Spleen (tissue), 11 donors: ENCODE results near the gene SPATA31D3. TPM values are rescaled to one million over a fixed set of nuclear protein-coding genes. Genes with fewer than 3 reads are reported as not detected.

Experiments
- DNase-seq: peaks from one replicate; pipeline ENCODE4 v3.0.0-alpha.2; 2020
- H3K27ac ChIP-seq, 8 donors: fragments of 200-600 bp; sonication (generic) in 7 of 8; 1 replicate in 4 of 8; 2 replicates in 4 of 8; pipeline versions ENCODE4 v1.5.0 to v1.8.0; 2016 to 2021; ENCODE audit warnings: inconsistent platforms in 4 of 8, mild to moderate bottlenecking in 4 of 8, moderate library complexity in 1 of 8
- H3K27me3 ChIP-seq, 7 donors: fragments of 200-600 bp; sonication (generic) in 6 of 7; replicated peaks in 1 of 7; 1 replicate in 4 of 7; 2 replicates in 3 of 7; pipeline versions ENCODE4 v1.5.0 to v1.8.0; 2016 to 2021; ENCODE audit warnings: inconsistent platforms in 3 of 7, mild to moderate bottlenecking in 1 of 7
- H3K36me3 ChIP-seq, 6 donors: fragments of 200-600 bp; sonication (generic) in 5 of 6; 1 replicate in 4 of 6; 2 replicates in 2 of 6; pipeline versions ENCODE4 v1.5.0 to v1.8.0; 2016 to 2021; ENCODE audit warnings: inconsistent platforms in 2 of 6
- H3K4me1 ChIP-seq, 6 donors: fragments of 200-600 bp; sonication (generic) in 5 of 6; 1 replicate in 3 of 6; 2 replicates in 3 of 6; pipeline versions ENCODE4 v1.5.0 to v1.8.0; 2016 to 2021; ENCODE audit warnings: inconsistent platforms in 3 of 6
- H3K4me3 ChIP-seq, 8 donors: fragments of 200-600 bp; sonication (generic) in 7 of 8; 1 replicate in 4 of 8; 2 replicates in 4 of 8; pipeline versions ENCODE4 v1.5.0 to v1.8.0; 2016 to 2021; ENCODE audit warnings: inconsistent platforms in 4 of 8, mild to moderate bottlenecking in 4 of 8, moderate library complexity in 2 of 8
- H3K9me3 ChIP-seq, 8 donors: fragments of 200-600 bp; sonication (generic) in 7 of 8; 1 replicate in 4 of 8; 2 replicates in 4 of 8; pipeline versions ENCODE4 v1.5.0 to v1.8.0; 2016 to 2021; ENCODE audit warnings: inconsistent platforms in 4 of 8
- CTCF ChIP-seq, 11 experiments: fragments of 200-600 bp in 7 of 11; fragments of 450-650 bp in 4 of 11; sonication (generic) in 4 of 11; IDR thresholded peaks in 8 of 11; conservative IDR thresholded peaks in 3 of 11; 1 replicate in 7 of 11; 2 replicates in 4 of 11; pipeline versions ENCODE4 v1.4.0 to v1.8.0; 2016 to 2021; ENCODE audit warnings: antibody characterized with exemption in 11 of 11, inconsistent platforms in 4 of 11, mild to moderate bottlenecking in 1 of 11
- POLR2A ChIP-seq, 3 donors: fragments of 450-650 bp; IDR thresholded peaks; one replicate each; pipeline ENCODE4 v1.5.1; 2017; ENCODE audit warnings: antibody characterized with exemption in 3 of 3, mild to moderate bottlenecking in 1 of 3
- POLR2AphosphoS5 ChIP-seq, 3 donors: sonication (generic); formaldehyde crosslinking; IDR thresholded peaks; one replicate each; pipeline ENCODE4 v1.5.1; 2017; ENCODE audit warnings: antibody characterized with exemption in 3 of 3
- WGBS, 5 donors: extraction: QIAGEN DNeasy Blood & Tissue Kit in 3 of 5; methylation state at CpG; one replicate each; pipeline versions ENCODE4 v1.1.5 to v1.1.7; 2013 to 2018; 5-methylcytosine and 5-hydroxymethylcytosine counted together
- intact Hi-C: fragments of 100-400 bp; cut with DNase I; formaldehyde crosslinking; loops from one replicate; pipeline ENCODE4 v1.15.0; 2023; ENCODE audit warnings: low total_unique reads
- polyA plus RNA-seq, 3 donors: library from polyadenylated mRNA; stranded (reverse); fragments of 200-250 nt; gene quantifications; one replicate each; pipeline ENCODE4 v1.2.1, GENCODE V29; 2013
- total RNA-seq, 7 donors: library from RNA; depleted of rRNA in 3 of 7; stranded (reverse); fragments of >200 nt in 3 of 7; fragmentation: NEBNext Ultra II Directional in 4 of 7; extraction: Animal tissue kit (Norgen Biotek cat#: 25700) in 4 of 7; gene quantifications; one replicate each; pipeline versions ENCODE4 v1.1.0 to v1.2.1, GENCODE V29; 2016 to 2021
- donor health status: healthy with polysubstance abuse.
- donor health status: DM: no; HTN: no; CAD: no; lungs with moderate emphysema.
- donor health status: DM: no; HTN: no; CAD: no.
- donor health status: Bipolar disorder and iron deficiency.
- donor health status: healthy.
- donor health status: DM: no; HTN: no; CAD: no.
- donor health status: DM: yes; HTN: yes; CAD: no.

Gene SPATA31D3
- total and polyA plus RNA-seq, 10 donors = 0.03 TPM; not detected in 9

- peaks cover 4 to 41% (median 37%) of the 10 kb centered on the region in 8 donors for H3K9me3 ChIP-seq
- intact Hi-C loops = no loop called here
- TF ChIP-seq POLR2A (IDR thresholded peaks at IDR 0.05) (no peak), CTCF (IDR thresholded peaks at IDR 0.05 in 8 of 11, conservative IDR thresholded peaks at IDR 0.05 in 3 of 11) (no peak), POLR2AphosphoS5 (IDR thresholded peaks at IDR 0.05) (no peak)
- H3K4me3 ChIP-seq = no peak overlapping the region
- no peaks in the 10 kb centered on the region for H3K36me3 ChIP-seq
- H3K27ac ChIP-seq = no peak overlapping the region
- H3K4me1 ChIP-seq = no peaks in the 10 kb centered on the region
- H3K27me3 ChIP-seq = no peaks in the 10 kb centered on the region
- DNase-seq = no peak
Measured at GRCh38 chr9:81955625-81956024, 12.3 kb downstream of the SPATA31D3 start.

GRCh38 chr9:81964218-81965171 lies 21.2 kb downstream of the SPATA31D3 start:
- WGBS, 5 donors = 68 to 88% (median 78%) methylated on average over 6 of the region's 6 CpGs
- H3K27me3 ChIP-seq = no peaks in the 10 kb centered on the region
- no peaks in the 10 kb centered on the region for H3K36me3 ChIP-seq
- H3K4me3 ChIP-seq = no peak overlapping the region
- peaks cover 0 to 22% (median 0%) of the 10 kb centered on the region in 8 donors for H3K9me3 ChIP-seq
- intact Hi-C loops = no loop called here
- no peak overlapping the region for H3K27ac ChIP-seq
- no peak for DNase-seq
- H3K4me1 ChIP-seq = no peaks in the 10 kb centered on the region
- no peak for TF ChIP-seq POLR2A (IDR thresholded peaks at IDR 0.05)
- no peak for TF ChIP-seq POLR2AphosphoS5 (IDR thresholded peaks at IDR 0.05)
- TF ChIP-seq CTCF (IDR thresholded peaks at IDR 0.05 in 8 of 11, conservative IDR thresholded peaks at IDR 0.05 in 3 of 11) = no peak

GRCh38 chr9:81968026-81968425 lies 24.7 kb downstream of the SPATA31D3 start:
- DNase-seq = no peak
- no peak overlapping the region for H3K27ac ChIP-seq
- H3K4me1 ChIP-seq = no peaks in the 10 kb centered on the region
- no peak for TF ChIP-seq POLR2AphosphoS5 (IDR thresholded peaks at IDR 0.05)
- TF ChIP-seq CTCF (IDR thresholded peaks at IDR 0.05 in 8 of 11, conservative IDR thresholded peaks at IDR 0.05 in 3 of 11) = no peak
- no peak for TF ChIP-seq POLR2A (IDR thresholded peaks at IDR 0.05)
- peaks cover 0 to 22% (median 0%) of the 10 kb centered on the region in 8 donors for H3K9me3 ChIP-seq
- 85 to 98% (median 90%) methylated on average over 3 of the region's 3 CpGs for WGBS, 5 donors
- no peaks in the 10 kb centered on the region for H3K27me3 ChIP-seq
- H3K36me3 ChIP-seq = no peaks in the 10 kb centered on the region
- no peak overlapping the region for H3K4me3 ChIP-seq
- intact Hi-C loops = no loop called here

GRCh38 chr9:81969971-81970370 lies 26.7 kb downstream of the SPATA31D3 start:
- Histone ChIP-seq H3K27me3 (no peaks in the 10 kb centered on the region), H3K9me3 (peaks cover 0 to 38% (median 8%) of the 10 kb centered on the region in 8 donors), H3K4me1 (no peaks in the 10 kb centered on the region), H3K36me3 (no peaks in the 10 kb centered on the region), H3K27ac (no peak overlapping the region), H3K4me3 (no peak overlapping the region)
- no peak for DNase-seq
- intact Hi-C loops = no loop called here
- TF ChIP-seq CTCF (IDR thresholded peaks at IDR 0.05 in 8 of 11, conservative IDR thresholded peaks at IDR 0.05 in 3 of 11) (no peak), POLR2AphosphoS5 (IDR thresholded peaks at IDR 0.05) (no peak), POLR2A (IDR thresholded peaks at IDR 0.05) (no peak)
